HepG2 (cell line): ENCODE data around the gene ARAP1. TPM values are rescaled to one million over a fixed set of nuclear protein-coding genes. Genes with fewer than 3 reads are reported as not detected.

Experiments
- CCDC6 ChIP-seq: sonication (generic); formaldehyde crosslinking; IDR thresholded peaks from 2 replicates; pipeline ENCODE4 v1.8.1; 2022; ENCODE audit warnings: mild to moderate bottlenecking, missing genetic modification reagents, moderate library complexity
- HNF1B ChIP-seq: sonication (generic); formaldehyde crosslinking; IDR thresholded peaks from 2 replicates; pipeline ENCODE4 v1.5.1; 2020; ENCODE audit warnings: mild to moderate bottlenecking, moderate library complexity, missing genetic modification reagents
- MZF1 ChIP-seq: sonication (generic); formaldehyde crosslinking; IDR thresholded peaks from 2 replicates; pipeline ENCODE4 v1.8.1; 2023; ENCODE audit warnings: mild to moderate bottlenecking, missing genetic modification reagents, borderline replicate concordance
- NR2C2 ChIP-seq: sonication (generic); formaldehyde crosslinking; IDR thresholded peaks from 2 replicates; pipeline ENCODE4 v1.4.0; 2020; ENCODE audit warnings: missing genetic modification reagents, mild to moderate bottlenecking, moderate library complexity, borderline replicate concordance
- TAF1 ChIP-seq: sonication (generic); formaldehyde crosslinking; IDR thresholded peaks from 2 replicates; pipeline ENCODE4 v1.4.0; 2020; ENCODE audit warnings: missing genetic modification reagents
- ZC3H13 ChIP-seq: sonication (generic); formaldehyde crosslinking; IDR thresholded peaks from 2 replicates; pipeline ENCODE4 v1.8.1; 2023; ENCODE audit warnings: mild to moderate bottlenecking, missing genetic modification reagents, moderate library complexity
- ZGPAT ChIP-seq: IDR thresholded peaks from 2 replicates; pipeline ENCODE4 v1.6.1; 2016; ENCODE audit warnings: mild to moderate bottlenecking
- ZNF230 ChIP-seq: sonication (generic); formaldehyde crosslinking; IDR thresholded peaks from 2 replicates; pipeline ENCODE4 v1.4.0; 2020; ENCODE audit warnings: mild to moderate bottlenecking, missing genetic modification reagents
- ZNF274 ChIP-seq: sonication (generic); formaldehyde crosslinking; IDR thresholded peaks from 2 replicates; pipeline ENCODE4 v1.5.1; 2020; ENCODE audit warnings: mild to moderate bottlenecking, missing genetic modification reagents
- ZNF354B ChIP-seq: sonication (generic); formaldehyde crosslinking; IDR thresholded peaks from 2 replicates; pipeline ENCODE4 v1.8.0; 2022; ENCODE audit warnings: mild to moderate bottlenecking, missing genetic modification reagents
- ZNF468 ChIP-seq: sonication (generic); formaldehyde crosslinking; IDR thresholded peaks from 2 replicates; pipeline ENCODE4 v1.8.0; 2022; ENCODE audit warnings: mild to moderate bottlenecking, moderate library complexity, missing genetic modification reagents
- ZNF503 ChIP-seq: sonication (generic); formaldehyde crosslinking; IDR thresholded peaks from 2 replicates; pipeline ENCODE4 v1.4.0; 2020; ENCODE audit warnings: missing genetic modification reagents
- ZNF567 ChIP-seq: sonication (generic); formaldehyde crosslinking; IDR thresholded peaks from 2 replicates; pipeline ENCODE4 v1.8.1; 2023; ENCODE audit warnings: mild to moderate bottlenecking, missing genetic modification reagents, borderline replicate concordance
- ZNF607 ChIP-seq: sonication (generic); formaldehyde crosslinking; IDR thresholded peaks from 2 replicates; pipeline ENCODE4 v1.5.1; 2020; ENCODE audit warnings: missing genetic modification reagents, mild to moderate bottlenecking, borderline replicate concordance
- ZNF660 ChIP-seq: sonication (generic); formaldehyde crosslinking; IDR thresholded peaks from 2 replicates; pipeline ENCODE4 v1.5.1; 2020; ENCODE audit warnings: mild to moderate bottlenecking, low read depth, missing genetic modification reagents, borderline replicate concordance
- ZNF841 ChIP-seq: sonication (generic); formaldehyde crosslinking; IDR thresholded peaks from 2 replicates; pipeline ENCODE4 v1.8.1; 2023; ENCODE audit warnings: missing genetic modification reagents, borderline replicate concordance
- polyA plus RNA-seq, 8 experiments: library from polyadenylated mRNA; depleted of rRNA in 3 of 8; stranded (reverse) in 7 of 8; unstranded in 1 of 8; fragments of >200 nt; fragmentation: Illumina TruSeq in 4 of 8; extraction: Trizol in 4 of 8; gene quantifications; 2 replicates each; pipeline versions ENCODE4 v1.2.1 to v1.2.3, GENCODE V29; 2011 to 2016; ENCODE audit warnings: low read depth in 4 of 8, missing spikeins in 1 of 8, mixed read lengths in 1 of 8; ENCODE audit not compliant: insufficient read depth in 1 of 8
- total RNA-seq, 5 experiments: library from RNA; depleted of rRNA; stranded (reverse); fragments of >200 nt; fragmentation: Illumina TruSeq; extraction: Trizol; gene quantifications; 2 replicates each; pipeline ENCODE4 v1.2.3, GENCODE V29; 2016; ENCODE audit warnings: low read depth in 1 of 5
- TF ChIP-seq, protein P1 (sequence below): sonication (generic); formaldehyde crosslinking; IDR thresholded peaks from 2 replicates; pipeline ENCODE4 v1.9.0; 2021; ENCODE audit warnings: missing genetic modification reagents, mild to moderate bottlenecking, borderline replicate concordance
- TF ChIP-seq, protein P2 (sequence below): sonication (generic); formaldehyde crosslinking; IDR thresholded peaks from 2 replicates; pipeline ENCODE4 v1.4.0; 2020; ENCODE audit warnings: missing genetic modification reagents, borderline replicate concordance

The ARAP1 gene
- total and polyA plus RNA-seq, 2 of the 13 experiments (the other 11 are each of a cell fraction or from before 2014, with no cell fraction given) = 43.2 to 55.5 TPM

- TF ChIP-seq, protein P1, sequence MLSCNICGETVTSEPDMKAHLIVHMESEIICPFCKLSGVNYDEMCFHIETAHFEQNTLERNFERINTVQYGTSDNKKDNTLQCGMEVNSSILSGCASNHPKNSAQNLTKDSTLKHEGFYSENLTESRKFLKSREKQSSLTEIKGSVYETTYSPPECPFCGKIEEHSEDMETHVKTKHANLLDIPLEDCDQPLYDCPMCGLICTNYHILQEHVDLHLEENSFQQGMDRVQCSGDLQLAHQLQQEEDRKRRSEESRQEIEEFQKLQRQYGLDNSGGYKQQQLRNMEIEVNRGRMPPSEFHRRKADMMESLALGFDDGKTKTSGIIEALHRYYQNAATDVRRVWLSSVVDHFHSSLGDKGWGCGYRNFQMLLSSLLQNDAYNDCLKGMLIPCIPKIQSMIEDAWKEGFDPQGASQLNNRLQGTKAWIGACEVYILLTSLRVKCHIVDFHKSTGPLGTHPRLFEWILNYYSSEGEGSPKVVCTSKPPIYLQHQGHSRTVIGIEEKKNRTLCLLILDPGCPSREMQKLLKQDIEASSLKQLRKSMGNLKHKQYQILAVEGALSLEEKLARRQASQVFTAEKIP = no peak
- TF ChIP-seq CCDC6 (CRISPR knock-in tag) = peak; percentile 47; the same call in 1 of the 2 replicates
- peak; percentile 76; the same call in 1 of the 2 replicates for TF ChIP-seq ZNF607 (CRISPR knock-in tag)
- 0 out of 2 replicates have a peak, but pooled peaks have one; percentile 65 for TF ChIP-seq ZC3H13 (CRISPR knock-in tag)
- TF ChIP-seq ZNF660 (CRISPR knock-in tag) = no peak
- TF ChIP-seq ZGPAT = peak; percentile 85
- TF ChIP-seq, protein P2, sequence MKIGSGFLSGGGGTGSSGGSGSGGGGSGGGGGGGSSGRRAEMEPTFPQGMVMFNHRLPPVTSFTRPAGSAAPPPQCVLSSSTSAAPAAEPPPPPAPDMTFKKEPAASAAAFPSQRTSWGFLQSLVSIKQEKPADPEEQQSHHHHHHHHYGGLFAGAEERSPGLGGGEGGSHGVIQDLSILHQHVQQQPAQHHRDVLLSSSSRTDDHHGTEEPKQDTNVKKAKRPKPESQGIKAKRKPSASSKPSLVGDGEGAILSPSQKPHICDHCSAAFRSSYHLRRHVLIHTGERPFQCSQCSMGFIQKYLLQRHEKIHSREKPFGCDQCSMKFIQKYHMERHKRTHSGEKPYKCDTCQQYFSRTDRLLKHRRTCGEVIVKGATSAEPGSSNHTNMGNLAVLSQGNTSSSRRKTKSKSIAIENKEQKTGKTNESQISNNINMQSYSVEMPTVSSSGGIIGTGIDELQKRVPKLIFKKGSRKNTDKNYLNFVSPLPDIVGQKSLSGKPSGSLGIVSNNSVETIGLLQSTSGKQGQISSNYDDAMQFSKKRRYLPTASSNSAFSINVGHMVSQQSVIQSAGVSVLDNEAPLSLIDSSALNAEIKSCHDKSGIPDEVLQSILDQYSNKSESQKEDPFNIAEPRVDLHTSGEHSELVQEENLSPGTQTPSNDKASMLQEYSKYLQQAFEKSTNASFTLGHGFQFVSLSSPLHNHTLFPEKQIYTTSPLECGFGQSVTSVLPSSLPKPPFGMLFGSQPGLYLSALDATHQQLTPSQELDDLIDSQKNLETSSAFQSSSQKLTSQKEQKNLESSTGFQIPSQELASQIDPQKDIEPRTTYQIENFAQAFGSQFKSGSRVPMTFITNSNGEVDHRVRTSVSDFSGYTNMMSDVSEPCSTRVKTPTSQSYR (CRISPR knock-in tag) = no peak
- peak; percentile 84; the same call in 1 of the 2 replicates for TF ChIP-seq ZNF274
- TF ChIP-seq TAF1 (CRISPR knock-in tag) = peak; percentile 65
- TF ChIP-seq NR2C2 (CRISPR knock-in tag) = peak; percentile 77
- no peak for TF ChIP-seq ZNF354B (CRISPR knock-in tag)
- no peak for TF ChIP-seq ZNF468
- TF ChIP-seq HNF1B (CRISPR knock-in tag) = peak; percentile 94
- TF ChIP-seq ZNF503 (CRISPR knock-in tag) = no peak
- no peak for TF ChIP-seq ZNF567 (CRISPR knock-in tag)
- no peak for TF ChIP-seq MZF1 (CRISPR knock-in tag)
- TF ChIP-seq ZNF230 (CRISPR knock-in tag) = peak; percentile 44; the same call in 1 of the 2 replicates
- TF ChIP-seq ZNF841 (CRISPR knock-in tag) = no peak
These were observed 41.5 kb upstream of the ARAP1 start, which contains the start of gene STARD10 (continued) for GRCh38 chr11:72793425-72794367.
